HG02759 (cell line): ENCODE data around the gene ANKZF1.
"Not testable (repeated sequence)": the region's sequence is repeated elsewhere in the genome, so short reads cannot be mapped to it uniquely, and the experiment has no call there.

Experiments used
- ATAC-seq: cut with Tn5 transposase; IDR thresholded peaks from one replicate; pipeline ENCODE4 v1.9.1; 2021; ENCODE audit warnings: mild to moderate bottlenecking, moderate library complexity; ENCODE audit not compliant: unreplicated experiment

The ANKZF1 gene

GRCh38 chr2:219252900-219253752, 23.5 kb downstream of the ANKZF1 start, which contains the start of gene TUBA4B:
TSS of gene TUBA4B (plus strand) at chr2:219253243. CDS start at chr2:219253408, 165 bp downstream.
- ATAC-seq = peak; percentile 11

GRCh38 chr2:219253753-219254589, 24.4 kb downstream of the ANKZF1 start, which contains the start of gene TUBA4A:
TSS of gene TUBA4A (minus strand) at chr2:219253918. CDS start at chr2:219253858, 60 bp downstream.
- peak; percentile 58 for ATAC-seq

- ATAC-seq = peak; percentile 24
Measured at GRCh38 chr2:219254590-219255201, 25.1 kb downstream of the ANKZF1 start.

- not testable (repeated sequence) for ATAC-seq
Measured at GRCh38 chr2:219258942-219259341, 29.3 kb downstream of the ANKZF1 start.

GRCh38 chr2:219261024-219261855, 31.6 kb downstream of the ANKZF1 start:
- no peak for ATAC-seq

GRCh38 chr2:219266232-219266631, 36.6 kb downstream of the ANKZF1 start:
- ATAC-seq = no peak

GRCh38 chr2:219266886-219267285, 37.3 kb downstream of the ANKZF1 start:
- ATAC-seq = no peak

- no peak for ATAC-seq
Measured at GRCh38 chr2:219268294-219268693, 38.7 kb downstream of the ANKZF1 start.

- no peak for ATAC-seq
Measured at GRCh38 chr2:219269362-219270054, 39.9 kb downstream of the ANKZF1 start.

GRCh38 chr2:219270055-219270372, 40.4 kb downstream of the ANKZF1 start:
- no peak for ATAC-seq

- ATAC-seq = no peak
Measured at GRCh38 chr2:219271021-219271420, 41.4 kb downstream of the ANKZF1 start.

- ATAC-seq = no peak
Measured at GRCh38 chr2:219272356-219272755, 42.8 kb downstream of the ANKZF1 start.

- ATAC-seq = no peak
Measured at GRCh38 chr2:219272995-219273394, 43.4 kb downstream of the ANKZF1 start.

GRCh38 chr2:219273937-219274336, 44.3 kb downstream of the ANKZF1 start:
- ATAC-seq = no peak

- no peak for ATAC-seq
Measured at GRCh38 chr2:219274361-219274921, 44.8 kb downstream of the ANKZF1 start.

GRCh38 chr2:219277703-219278654, 48.4 kb downstream of the ANKZF1 start:
- ATAC-seq = peak; percentile 20

- ATAC-seq = no peak
Measured at GRCh38 chr2:219278655-219279150, 49.1 kb downstream of the ANKZF1 start.
